H1 (cell line): Measurements from ENCODE around the gene U2SURP. TPM values are rescaled to one million over a fixed set of nuclear protein-coding genes. Genes with fewer than 3 reads are reported as not detected.

ENCODE experiments used
- BACH1 ChIP-seq: IDR thresholded peaks from 2 replicates; pipeline ENCODE4 v1.6.1; 2012; ENCODE audit warnings: low read length, improper control_type of control experiment
- CHD2 ChIP-seq: IDR thresholded peaks from 2 replicates; pipeline ENCODE4 v1.6.1; 2012; ENCODE audit warnings: low read length, improper control_type of control experiment
- CHD7 ChIP-seq: fragments of 300-600 bp; sonication (generic); IDR thresholded peaks from 2 replicates; pipeline ENCODE4 v1.7.1; 2012; ENCODE audit warnings: low read length, moderate library complexity, mild to moderate bottlenecking, inconsistent platforms; ENCODE audit not compliant: insufficient replicate concordance
- CTBP2 ChIP-seq: IDR thresholded peaks from 2 replicates; pipeline ENCODE4 v1.7.0; 2011; ENCODE audit warnings: borderline replicate concordance, mild to moderate bottlenecking, moderate library complexity, mixed read lengths, low read length; ENCODE audit not compliant: insufficient read depth, insufficient read length
- GTF2F1 ChIP-seq: IDR thresholded peaks from 2 replicates; pipeline ENCODE4 v1.6.1; 2012; ENCODE audit warnings: low read depth, low read length, improper control_type of control experiment, borderline replicate concordance
- JUN ChIP-seq: IDR thresholded peaks from 2 replicates; pipeline ENCODE4 v1.6.1; 2011; ENCODE audit warnings: low read depth, mild to moderate bottlenecking, improper control_type of control experiment, low read length
- MAX ChIP-seq: IDR thresholded peaks from 2 replicates; pipeline ENCODE4 v1.6.1; 2012; ENCODE audit warnings: inconsistent platforms
- RNF2 ChIP-seq: fragments of 200-900, 300-1000 bp; sonication (generic); IDR thresholded peaks from 2 replicates; pipeline ENCODE4 v1.7.1; 2016; ENCODE audit warnings: borderline replicate concordance, low read depth, mild to moderate bottlenecking, antibody characterized with exemption, low read length; ENCODE audit not compliant: poor library complexity, severe bottlenecking; ENCODE audit errors: missing control alignments
- SAP30 ChIP-seq: fragments of 300-600 bp; sonication (generic); IDR thresholded peaks from 2 replicates; pipeline ENCODE4 v1.7.1; 2012; ENCODE audit warnings: low read length, moderate library complexity, mild to moderate bottlenecking, inconsistent platforms; ENCODE audit not compliant: insufficient read depth, insufficient replicate concordance
- SP1 ChIP-seq: IDR thresholded peaks from 2 replicates; pipeline ENCODE4 v1.6.1; 2011; ENCODE audit warnings: low read depth, low read length
- TBP ChIP-seq: IDR thresholded peaks from 2 replicates; pipeline ENCODE4 v1.6.1; 2011; ENCODE audit warnings: low read depth, low read length, improper control_type of control experiment
- polyA plus RNA-seq, 7 experiments: library from polyadenylated mRNA; depleted of rRNA in 3 of 7; stranded (reverse) in 5 of 7; unstranded in 2 of 7; fragments of >200 nt in 5 of 7; fragments of 200-250 nt in 2 of 7; gene quantifications; 1 replicate in 5 of 7; 2 replicates in 1 of 7; 4 replicates in 1 of 7; pipeline versions ENCODE4 v1.2.1 to v1.2.3, GENCODE V29; 2011 to 2013; ENCODE audit warnings: missing spikeins in 2 of 7, mixed read lengths in 2 of 7
- total RNA-seq: library from RNA; stranded (reverse); fragmentation: NEBNext Ultra II Directional; extraction: Animal tissue kit (Norgen Biotek cat#: 25700); gene quantifications from 2 replicates; pipeline ENCODE4 v1.2.1, GENCODE V29; 2021

U2SURP gene
- total and polyA plus RNA-seq, 2 of the 8 experiments (the other 6 are each of a cell fraction or from before 2014, with no cell fraction given) = 22.2 to 167 TPM

- TF ChIP-seq CHD7 = no peak
- TF ChIP-seq CTBP2 = no peak
- no peak for TF ChIP-seq CHD2
- TF ChIP-seq TBP = no peak
- TF ChIP-seq SAP30 = no peak
- no peak for TF ChIP-seq BACH1
- TF ChIP-seq JUN = no peak
- no peak for TF ChIP-seq SP1
- no peak for TF ChIP-seq RNF2
- TF ChIP-seq GTF2F1 = no peak
- TF ChIP-seq MAX = no peak
Measured at GRCh38 chr3:142951794-142952193, 49.6 kb upstream of the U2SURP start (continued).
